Lower leg skin (tissue), 3 donors: ENCODE measurements around the gene TVP23B.
"Not testable (repeated sequence)": the region's sequence is repeated elsewhere in the genome, so short reads cannot be mapped to it uniquely, and the experiment has no call there.

Source experiments
- CTCF ChIP-seq, 3 donors: fragments of 450-650 bp; IDR thresholded peaks; one replicate each; pipeline ENCODE4 v1.5.1; 2016; ENCODE audit warnings: antibody characterized with exemption in 3 of 3, mild to moderate bottlenecking in 3 of 3, moderate library complexity in 2 of 3
- POLR2A ChIP-seq, 2 donors: fragments of 450-650 bp; IDR thresholded peaks; one replicate each; pipeline ENCODE4 v1.6.1; 2016 to 2017; ENCODE audit warnings: antibody characterized with exemption in 2 of 2, mild to moderate bottlenecking in 1 of 2, moderate library complexity in 1 of 2

DNA sequence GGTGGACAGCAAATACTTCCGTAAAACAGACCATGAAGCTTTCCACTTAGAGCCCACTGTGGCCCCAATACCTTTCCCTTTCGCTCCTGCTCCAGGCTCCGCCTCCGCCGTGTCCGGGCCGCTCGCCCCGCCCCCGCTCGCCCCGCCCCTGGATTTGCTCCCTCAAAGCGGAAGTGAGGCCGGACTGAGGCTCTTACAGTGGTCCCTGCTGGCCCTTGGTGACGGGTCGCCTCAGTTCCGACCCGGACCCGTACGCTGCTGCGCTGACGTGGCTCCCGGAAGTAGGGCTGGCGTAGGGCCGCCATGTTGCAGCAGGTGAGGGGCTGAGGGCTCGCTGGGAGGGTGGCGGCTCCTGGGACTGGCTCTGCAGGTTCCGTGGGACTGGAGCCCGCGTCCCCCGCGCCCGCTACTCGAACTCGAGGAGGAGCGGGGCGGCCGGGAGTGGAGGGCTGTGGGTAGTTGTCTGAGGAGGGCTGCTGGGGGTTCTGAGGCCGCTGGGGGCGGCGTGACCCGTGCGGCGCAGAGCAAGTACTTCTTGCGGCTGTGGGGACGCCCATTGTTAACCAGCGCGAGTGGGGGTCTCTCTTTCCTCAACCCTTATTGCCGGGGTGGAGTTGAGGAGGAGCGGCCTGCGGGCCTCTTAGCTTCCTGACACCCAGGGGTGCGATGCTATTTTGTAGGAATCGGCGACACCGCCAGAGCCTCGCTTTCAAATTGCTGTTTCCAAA lies at the start of gene TVP23B:
- not testable (repeated sequence) for TF ChIP-seq CTCF (IDR thresholded peaks at IDR 0.05)
- peak in 1 of 2 donors; percentile 69 for TF ChIP-seq POLR2A (IDR thresholded peaks at IDR 0.05)
